GM12892 (cell line): Measurements from ENCODE around the gene PSMA7.

Experiments used
- POLR2A ChIP-seq: IDR thresholded peaks from 2 replicates; pipeline ENCODE4 v1.6.1; 2011; ENCODE audit warnings: low read depth, low read length, control low read depth
- POLR2AphosphoS5 ChIP-seq: IDR thresholded peaks from 2 replicates; pipeline ENCODE4 v1.6.1; 2011; ENCODE audit warnings: low read depth, low read length, control low read depth
- TAF1 ChIP-seq: IDR thresholded peaks from 2 replicates; pipeline ENCODE4 v1.6.1; 2011; ENCODE audit warnings: low read depth, mild to moderate bottlenecking, control low read depth, low read length, borderline replicate concordance

DNA sequence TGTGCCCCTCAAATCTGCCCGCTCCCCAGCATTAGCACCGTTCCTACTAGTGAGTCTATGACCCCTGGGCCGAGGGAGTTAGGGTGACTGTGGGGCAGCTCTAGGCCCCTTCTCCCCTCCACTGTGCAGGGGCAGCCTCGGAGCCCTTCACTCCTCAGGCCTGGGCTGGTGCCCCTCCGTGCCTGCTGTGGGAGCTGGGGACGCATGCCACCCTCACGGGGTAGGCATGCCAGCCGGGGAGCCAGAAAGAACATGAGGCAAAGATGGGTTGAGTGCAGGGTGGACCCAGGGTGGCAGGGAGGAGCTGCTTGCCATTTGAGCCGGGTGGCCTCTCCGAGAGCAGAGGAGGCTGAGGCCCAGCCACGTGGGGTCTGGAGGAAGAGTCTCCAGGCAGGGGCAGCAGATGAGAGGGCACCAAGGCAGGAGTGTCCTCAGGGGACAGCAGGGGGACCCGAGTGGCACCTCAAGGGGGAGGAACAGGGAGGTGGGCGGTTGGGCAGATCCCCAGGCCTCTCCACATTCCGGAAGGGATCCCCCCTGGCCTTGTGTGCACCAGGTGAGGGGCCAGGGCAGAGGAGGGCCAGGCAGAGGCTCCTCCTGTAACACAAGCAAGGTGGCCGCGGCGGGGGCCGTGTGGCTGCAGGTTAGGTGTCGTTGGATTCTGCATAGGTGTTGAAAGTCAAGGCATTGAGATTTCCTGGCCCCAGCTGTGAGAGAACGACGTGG, 39.5 kb downstream of the PSMA7 start:
- no peak for TF ChIP-seq POLR2A
- TF ChIP-seq POLR2AphosphoS5, result no peak
- TF ChIP-seq TAF1, result no peak
